Adrenal gland (tissue), 5 donors: ENCODE results near the gene USP7.

Experiments
- POLR2A ChIP-seq, 2 donors: fragments of 450-650 bp; IDR thresholded peaks; one replicate each; pipeline ENCODE4 v1.6.1; 2017; ENCODE audit warnings: antibody characterized with exemption in 2 of 2, mild to moderate bottlenecking in 2 of 2, moderate library complexity in 1 of 2
- TF ChIP-seq, protein P1 (sequence below), 6 experiments: fragments of 450-650 bp in 4 of 6; fragments of 200-600 bp in 2 of 6; sonication (generic) in 1 of 6; IDR thresholded peaks; 1 replicate in 5 of 6; 2 replicates in 1 of 6; pipeline versions ENCODE4 v1.5.1 to v1.8.0; 2016 to 2021; ENCODE audit warnings: antibody characterized with exemption in 6 of 6, mild to moderate bottlenecking in 2 of 6, moderate library complexity in 1 of 6
- donor health status: DM: no; HTN: no; CAD: no.

- TF ChIP-seq, protein P1, sequence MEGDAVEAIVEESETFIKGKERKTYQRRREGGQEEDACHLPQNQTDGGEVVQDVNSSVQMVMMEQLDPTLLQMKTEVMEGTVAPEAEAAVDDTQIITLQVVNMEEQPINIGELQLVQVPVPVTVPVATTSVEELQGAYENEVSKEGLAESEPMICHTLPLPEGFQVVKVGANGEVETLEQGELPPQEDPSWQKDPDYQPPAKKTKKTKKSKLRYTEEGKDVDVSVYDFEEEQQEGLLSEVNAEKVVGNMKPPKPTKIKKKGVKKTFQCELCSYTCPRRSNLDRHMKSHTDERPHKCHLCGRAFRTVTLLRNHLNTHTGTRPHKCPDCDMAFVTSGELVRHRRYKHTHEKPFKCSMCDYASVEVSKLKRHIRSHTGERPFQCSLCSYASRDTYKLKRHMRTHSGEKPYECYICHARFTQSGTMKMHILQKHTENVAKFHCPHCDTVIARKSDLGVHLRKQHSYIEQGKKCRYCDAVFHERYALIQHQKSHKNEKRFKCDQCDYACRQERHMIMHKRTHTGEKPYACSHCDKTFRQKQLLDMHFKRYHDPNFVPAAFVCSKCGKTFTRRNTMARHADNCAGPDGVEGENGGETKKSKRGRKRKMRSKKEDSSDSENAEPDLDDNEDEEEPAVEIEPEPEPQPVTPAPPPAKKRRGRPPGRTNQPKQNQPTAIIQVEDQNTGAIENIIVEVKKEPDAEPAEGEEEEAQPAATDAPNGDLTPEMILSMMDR (IDR thresholded peaks at IDR 0.05), result no peak
- TF ChIP-seq POLR2A (IDR thresholded peaks at IDR 0.05), result no peak
Measured at GRCh38 chr16:8886593-8887430, 76.9 kb downstream of the USP7 start.
